AG04450 (cell line): ENCODE measurements around the gene TIGIT. TPM values are rescaled to one million over a fixed set of nuclear protein-coding genes. Genes with fewer than 3 reads are reported as not detected.
A peak's percentile ranks its signal among the peaks of the same experiment; 100 is the strongest.

Experiments
- CTCF ChIA-PET: fragments of 300-600, 350-600 bp; formaldehyde crosslinking; extraction: SDS; loops from one replicate; lab custom pipeline; 2022; ENCODE audit warnings: antibody characterized with exemption, inconsistent platforms; lab: Charles Lee
- POLR2A ChIA-PET: fragments of 350-600 bp; formaldehyde crosslinking; extraction: SDS; loops from one replicate; lab custom pipeline; 2021; ENCODE audit warnings: antibody characterized with exemption, inconsistent platforms; lab: Yijun Ruan, JAX
- DNase-seq: peaks from one replicate; pipeline ENCODE4 v3.0.0-alpha.2; 2011; ENCODE audit warnings: low read depth, low spot score
- H3K27ac ChIP-seq: one replicate; pipeline ENCODE4 v1.5.1; 2012; ENCODE audit warnings: low read depth, low read length, control low read depth
- H3K27me3 ChIP-seq: one replicate; pipeline ENCODE4 v1.6.0; 2012; ENCODE audit warnings: low read length; ENCODE audit not compliant: control insufficient read depth, insufficient read depth
- H3K4me3 ChIP-seq: 2 replicates; pipeline ENCODE4 v1.5.1; 2011; ENCODE audit warnings: mild to moderate bottlenecking, low read depth, low read length, control low read depth
- H3K9me3 ChIP-seq: 2 replicates; pipeline ENCODE4 v1.5.1; 2012; ENCODE audit warnings: low read length; ENCODE audit not compliant: control insufficient read depth, insufficient read depth
- CTCF ChIP-seq: IDR thresholded peaks from 2 replicates; pipeline ENCODE4 v1.5.1; 2011; ENCODE audit warnings: low read depth, low read length, control low read depth, inconsistent platforms
- polyA plus RNA-seq: library from polyadenylated mRNA; depleted of rRNA; stranded (reverse); fragments of >200 nt; gene quantifications from 2 replicates; pipeline ENCODE4 v1.2.3, GENCODE V29; 2011

Gene TIGIT
- polyA plus RNA-seq, 1 experiment: not detected

- ChIA-PET POLR2A (no interaction called here), CTCF (no interaction called here)
- no peak overlapping the region for H3K4me3 ChIP-seq
- DNase-seq: no peak
- H3K9me3 ChIP-seq: no peaks in the 10 kb centered on the region
- H3K27me3 ChIP-seq: no peaks in the 10 kb centered on the region
- no peak overlapping the region for H3K27ac ChIP-seq
- no peak for TF ChIP-seq CTCF
Observed at GRCh38 chr3:114295946-114296345, 2.1 kb downstream of the TIGIT start.

- POLR2A ChIA-PET: no interaction called here
- Histone ChIP-seq H3K27ac (no peak overlapping the region), H3K4me3 (no peak overlapping the region), H3K27me3 (peaks cover 5% of the 10 kb centered on the region), H3K9me3 (no peaks in the 10 kb centered on the region)
- CTCF ChIA-PET: interaction anchor here (0.7 to 2.1 kb wide), 2 partner anchors 9 to 14 kb away, joined by 4 to 13 read pairs; no protein-coding TSS in a partner anchor
- peak; percentile 35; the same call in 1 of the 2 replicates for TF ChIP-seq CTCF
- DNase-seq: no peak
Observed at GRCh38 chr3:114299421-114299820, 5.6 kb downstream of the TIGIT start.

- POLR2A ChIA-PET: no interaction called here
- peaks cover 5% of the 10 kb centered on the region for H3K27me3 ChIP-seq
- no peaks in the 10 kb centered on the region for H3K9me3 ChIP-seq
- no peak overlapping the region for H3K27ac ChIP-seq
- DNase-seq: no peak
- CTCF ChIA-PET: interaction anchor here (0.6 to 2.1 kb wide), 3 partner anchors 9 to 138 kb away, joined by 3 to 13 read pairs (median 3); no protein-coding TSS in a partner anchor
- H3K4me3 ChIP-seq: no peak overlapping the region
- TF ChIP-seq CTCF: no peak
Observed at GRCh38 chr3:114299941-114300624, 6.3 kb downstream of the TIGIT start.

GRCh38 chr3:114307222-114307830, 13.5 kb downstream of the TIGIT start:
- Histone ChIP-seq H3K27me3 (peaks cover 2% of the 10 kb centered on the region), H3K9me3 (no peaks in the 10 kb centered on the region), H3K27ac (no peak overlapping the region), H3K4me3 (no peak overlapping the region)
- ChIA-PET CTCF (interaction anchor here (0.5 to 1.5 kb wide), 2 partner anchors 17 to 469 kb away, joined by 5 to 9 read pairs; no protein-coding TSS in a partner anchor), POLR2A (no interaction called here)
- DNase-seq: no peak
- TF ChIP-seq CTCF: no peak

GRCh38 chr3:114307832-114308231, 14.0 kb downstream of the TIGIT start:
- no peak for DNase-seq
- POLR2A ChIA-PET: no interaction called here
- Histone ChIP-seq H3K27ac (no peak overlapping the region), H3K27me3 (peaks cover 2% of the 10 kb centered on the region), H3K4me3 (no peak overlapping the region), H3K9me3 (no peaks in the 10 kb centered on the region)
- CTCF ChIA-PET: interaction anchor here (1.5 kb wide), 1 partner anchor 17 kb away, joined by 9 read pairs; no protein-coding TSS in a partner anchor
- TF ChIP-seq CTCF: no peak
